Fibroblast of lung (primary cell): ENCODE measurements around the gene AGBL1. TPM values are rescaled to one million over a fixed set of nuclear protein-coding genes. Genes with fewer than 3 reads are reported as not detected.

Experiments
- DNase-seq, 2 donors: peaks; one replicate each; pipeline versions ENCODE4 v3.0.0 to v3.0.0-alpha.2; 2010; ENCODE audit warnings: low read depth in 2 of 2
- H2AFZ ChIP-seq: 2 replicates; pipeline ENCODE4 v1.5.1; 2012; ENCODE audit warnings: low read length, control low read depth, inconsistent platforms
- H3K27ac ChIP-seq: 2 replicates; pipeline ENCODE4 v1.5.1; 2011; ENCODE audit warnings: low read length, control low read depth; ENCODE audit not compliant: insufficient read depth
- H3K27me3 ChIP-seq: 2 replicates; pipeline ENCODE4 v1.5.1; 2011; ENCODE audit warnings: mild to moderate bottlenecking, low read length; ENCODE audit not compliant: control insufficient read depth, insufficient read depth
- H3K36me3 ChIP-seq: 2 replicates; pipeline ENCODE4 v1.5.1; 2011; ENCODE audit warnings: low read length; ENCODE audit not compliant: control insufficient read depth, insufficient read depth
- H3K4me1 ChIP-seq: 2 replicates; pipeline ENCODE4 v1.5.1; 2011; ENCODE audit warnings: low read length; ENCODE audit not compliant: control insufficient read depth, insufficient read depth; ENCODE audit errors: extremely low read depth
- H3K4me2 ChIP-seq: 2 replicates; pipeline ENCODE4 v1.5.1; 2011; ENCODE audit warnings: low read length, control low read depth; ENCODE audit not compliant: insufficient read depth; ENCODE audit errors: extremely low read depth
- H3K4me3 ChIP-seq, 4 experiments: fragments of 200-600 bp in 1 of 4; sonication (generic) in 1 of 4; replicated peaks in 1 of 4; 2 replicates each; pipeline ENCODE4 v1.5.1; 2011 to 2016; ENCODE audit warnings: low read length in 4 of 4, low read depth in 3 of 4, mild to moderate bottlenecking in 3 of 4, control low read depth in 2 of 4, inconsistent platforms in 1 of 4, mixed read lengths in 1 of 4; ENCODE audit not compliant: insufficient read depth in 1 of 4; ENCODE audit errors: control extremely low read depth in 1 of 4
- H3K79me2 ChIP-seq: 2 replicates; pipeline ENCODE4 v1.5.1; 2012; ENCODE audit warnings: mild to moderate bottlenecking, low read length, inconsistent platforms; ENCODE audit not compliant: control insufficient read depth, insufficient read depth
- H3K9ac ChIP-seq: 2 replicates; pipeline ENCODE4 v1.5.1; 2011; ENCODE audit warnings: mild to moderate bottlenecking, low read length, control low read depth; ENCODE audit not compliant: insufficient read depth
- H3K9me3 ChIP-seq: 2 replicates; pipeline ENCODE4 v1.5.1; 2012; ENCODE audit warnings: low read depth, low read length; ENCODE audit not compliant: control insufficient read depth, insufficient read depth
- H4K20me1 ChIP-seq: 2 replicates; pipeline ENCODE4 v1.5.1; 2011; ENCODE audit warnings: low read length; ENCODE audit not compliant: control insufficient read depth, insufficient read depth; ENCODE audit errors: extremely low read depth
- EZH2 ChIP-seq: IDR thresholded peaks from 2 replicates; pipeline ENCODE4 v1.5.1; 2012; ENCODE audit warnings: low read length, control low read depth, mild to moderate bottlenecking; ENCODE audit errors: missing control alignments
- polyA plus RNA-seq, 2 donors: library from polyadenylated mRNA; depleted of rRNA in 1 of 2; stranded (reverse) in 1 of 2; unstranded in 1 of 2; fragments of >200 nt; gene quantifications; 2 replicates each; pipeline ENCODE4 v1.2.1, GENCODE V29; 2011 to 2012; ENCODE audit warnings: missing spikeins in 1 of 2
- total RNA-seq: library from RNA; depleted of rRNA; stranded (reverse); fragments of >200 nt; gene quantifications from 2 replicates; pipeline ENCODE4 v1.2.1, GENCODE V29; 2014
- TF ChIP-seq, protein P1 (sequence below), 2 donors: IDR thresholded peaks in 1 of 2; conservative IDR thresholded peaks in 1 of 2; 1 replicate in 1 of 2; 2 replicates in 1 of 2; pipeline ENCODE4 v1.5.1; 2011 to 2012; ENCODE audit warnings: low read length in 2 of 2, control low read depth in 1 of 2, inconsistent platforms in 1 of 2, low read depth in 1 of 2, mild to moderate bottlenecking in 1 of 2

AGBL1 gene
- total and polyA plus RNA-seq, 2 donors (not counting 1 experiment from before 2014, with no cell fraction given) = not detected

DNA sequence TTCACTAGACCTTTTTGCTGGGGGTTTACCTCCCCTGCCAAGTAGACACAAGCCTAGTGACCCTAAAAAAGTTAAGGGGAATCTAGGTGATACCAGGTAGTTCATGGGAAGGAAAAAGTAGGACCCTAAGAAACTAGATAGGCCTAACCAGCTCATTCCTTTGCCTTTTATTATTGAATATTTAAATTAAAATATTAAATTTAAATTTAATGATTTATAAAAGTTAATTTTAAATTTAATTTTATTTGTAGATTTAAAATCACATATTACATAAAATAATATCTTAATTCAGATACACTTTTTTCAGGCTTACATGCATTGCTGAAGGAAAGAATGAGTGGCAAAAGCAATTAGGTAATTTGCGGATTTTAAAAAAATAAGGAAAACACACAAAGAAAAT, 584.9 kb downstream of the AGBL1 start:
- H4K20me1 ChIP-seq = no peaks in the 10 kb centered on the region
- no peak overlapping the region for H2AFZ ChIP-seq
- DNase-seq = no peak
- H3K4me3 ChIP-seq = no peak overlapping the region
- no peak overlapping the region for H3K27ac ChIP-seq
- TF ChIP-seq EZH2 = no peak
- TF ChIP-seq, protein P1, sequence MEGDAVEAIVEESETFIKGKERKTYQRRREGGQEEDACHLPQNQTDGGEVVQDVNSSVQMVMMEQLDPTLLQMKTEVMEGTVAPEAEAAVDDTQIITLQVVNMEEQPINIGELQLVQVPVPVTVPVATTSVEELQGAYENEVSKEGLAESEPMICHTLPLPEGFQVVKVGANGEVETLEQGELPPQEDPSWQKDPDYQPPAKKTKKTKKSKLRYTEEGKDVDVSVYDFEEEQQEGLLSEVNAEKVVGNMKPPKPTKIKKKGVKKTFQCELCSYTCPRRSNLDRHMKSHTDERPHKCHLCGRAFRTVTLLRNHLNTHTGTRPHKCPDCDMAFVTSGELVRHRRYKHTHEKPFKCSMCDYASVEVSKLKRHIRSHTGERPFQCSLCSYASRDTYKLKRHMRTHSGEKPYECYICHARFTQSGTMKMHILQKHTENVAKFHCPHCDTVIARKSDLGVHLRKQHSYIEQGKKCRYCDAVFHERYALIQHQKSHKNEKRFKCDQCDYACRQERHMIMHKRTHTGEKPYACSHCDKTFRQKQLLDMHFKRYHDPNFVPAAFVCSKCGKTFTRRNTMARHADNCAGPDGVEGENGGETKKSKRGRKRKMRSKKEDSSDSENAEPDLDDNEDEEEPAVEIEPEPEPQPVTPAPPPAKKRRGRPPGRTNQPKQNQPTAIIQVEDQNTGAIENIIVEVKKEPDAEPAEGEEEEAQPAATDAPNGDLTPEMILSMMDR (conservative IDR thresholded peaks at IDR 0.05 in 1 of 2, IDR thresholded peaks at IDR 0.05 in 1 of 2; ENCODE audit: low read depth in 1 of 2, low read length in 2 of 2) = no peak
- no peaks in the 10 kb centered on the region for H3K36me3 ChIP-seq
- no peaks in the 10 kb centered on the region for H3K4me1 ChIP-seq
- no peak overlapping the region for H3K4me2 ChIP-seq
- H3K79me2 ChIP-seq = no peaks in the 10 kb centered on the region
- no peaks in the 10 kb centered on the region for H3K9me3 ChIP-seq
- no peaks in the 10 kb centered on the region for H3K27me3 ChIP-seq
- H3K9ac ChIP-seq = no peak overlapping the region

DNA sequence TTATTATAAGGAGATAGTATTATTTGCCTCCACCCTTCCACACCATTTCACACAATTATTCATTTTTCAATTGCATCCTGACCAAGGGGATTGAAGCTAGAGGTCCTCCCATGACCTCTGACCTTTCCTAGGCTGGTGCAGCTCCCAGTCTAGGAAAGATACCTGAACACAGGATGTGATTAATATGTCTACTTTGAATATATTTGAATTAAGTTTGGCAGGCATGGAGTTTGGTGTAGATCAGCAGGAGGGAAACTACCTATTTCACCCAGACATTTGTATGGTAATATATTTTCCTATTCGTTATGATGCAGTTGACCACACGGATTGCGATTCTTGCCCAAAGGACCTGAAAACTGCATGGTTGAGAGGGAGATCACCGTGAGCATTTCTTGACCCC, 596.3 kb downstream of the AGBL1 start:
- H3K27ac ChIP-seq = no peak overlapping the region
- H3K9ac ChIP-seq = no peak overlapping the region

DNA sequence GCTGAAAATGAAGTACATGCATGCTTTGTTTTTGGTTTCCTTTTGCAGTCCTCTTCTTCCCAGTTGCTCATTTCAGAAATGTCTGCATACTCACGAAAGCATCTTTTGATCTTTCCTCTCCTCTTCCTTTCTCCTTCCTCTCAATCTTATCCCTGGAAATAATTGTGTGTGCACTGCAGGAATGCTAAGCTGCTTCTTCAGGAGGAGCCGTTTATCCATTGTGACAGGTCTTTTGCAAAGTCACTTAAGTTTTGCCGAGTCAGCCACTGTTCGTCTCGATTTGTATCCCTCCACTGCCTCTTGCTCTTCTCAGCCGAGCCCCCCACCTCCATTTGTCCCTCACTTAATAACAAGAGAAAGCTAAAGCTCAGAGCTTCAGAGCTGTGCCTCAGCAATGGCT, 597.6 kb downstream of the AGBL1 start:
- no peak overlapping the region for H2AFZ ChIP-seq
- H3K27me3 ChIP-seq = no peaks in the 10 kb centered on the region
- H4K20me1 ChIP-seq = no peaks in the 10 kb centered on the region
- H3K9me3 ChIP-seq = no peaks in the 10 kb centered on the region
- TF ChIP-seq EZH2 = no peak
- TF ChIP-seq, protein P1 (conservative IDR thresholded peaks at IDR 0.05 in 1 of 2, IDR thresholded peaks at IDR 0.05 in 1 of 2; ENCODE audit: low read depth in 1 of 2, low read length in 2 of 2) = no peak
- H3K27ac ChIP-seq = no peak overlapping the region
- H3K36me3 ChIP-seq = no peaks in the 10 kb centered on the region
- no peak overlapping the region for H3K9ac ChIP-seq
- no peak overlapping the region for H3K4me3 ChIP-seq
- no peak overlapping the region for H3K4me2 ChIP-seq
- H3K4me1 ChIP-seq = no peaks in the 10 kb centered on the region
- no peak for DNase-seq
- H3K79me2 ChIP-seq = no peaks in the 10 kb centered on the region

More for the DNA sequence above, 596.3 kb downstream of the AGBL1 start:
- Histone ChIP-seq H3K4me1 (no peaks in the 10 kb centered on the region), H2AFZ (no peak overlapping the region), H3K27me3 (no peaks in the 10 kb centered on the region), H3K36me3 (no peaks in the 10 kb centered on the region), H3K4me2 (no peak overlapping the region), H4K20me1 (no peaks in the 10 kb centered on the region), H3K4me3 (no peak overlapping the region), H3K9me3 (no peaks in the 10 kb centered on the region), H3K79me2 (no peaks in the 10 kb centered on the region)
- DNase-seq = no peak
- TF ChIP-seq, protein P1 (conservative IDR thresholded peaks at IDR 0.05 in 1 of 2, IDR thresholded peaks at IDR 0.05 in 1 of 2; ENCODE audit: low read depth in 1 of 2, low read length in 2 of 2) = no peak
- no peak for TF ChIP-seq EZH2
